Coronary artery (tissue), 2 donors: ENCODE data around the gene ZFHX2.

Experiments
- DNase-seq: peaks from one replicate; pipeline ENCODE4 v3.0.0-alpha.2; 2017; ENCODE audit warnings: low spot score
- H3K27ac ChIP-seq, 2 donors: fragments of 200-600 bp; sonication (generic); one replicate each; pipeline ENCODE4 v1.5.1; 2016 to 2019
- H3K4me3 ChIP-seq: fragments of 200-600 bp; sonication (generic); 2 replicates; pipeline ENCODE4 v1.5.1; 2016; ENCODE audit warnings: mild to moderate bottlenecking, moderate library complexity
- CTCF ChIP-seq: fragments of 200-600 bp; sonication (generic); IDR thresholded peaks from one replicate; pipeline ENCODE4 v1.5.1; 2019; ENCODE audit warnings: antibody characterized with exemption

ZFHX2 gene

GRCh38 chr14:23530375-23531055, 21.1 kb downstream of the ZFHX2 start:
- no peak for TF ChIP-seq CTCF
- no peak overlapping the region for H3K27ac ChIP-seq
- no peak for DNase-seq

GRCh38 chr14:23529016-23529415, 22.5 kb downstream of the ZFHX2 start:
- Histone ChIP-seq H3K27ac (no peak overlapping the region), H3K4me3 (no peak overlapping the region)
- TF ChIP-seq CTCF = no peak
- no peak for DNase-seq

More at GRCh38 chr14:23530375-23531055, 21.1 kb downstream of the ZFHX2 start:
- no peak overlapping the region for H3K4me3 ChIP-seq

GRCh38 chr14:23528555-23528954, 23.0 kb downstream of the ZFHX2 start:
- no peak for TF ChIP-seq CTCF
- Histone ChIP-seq H3K27ac (no peak overlapping the region), H3K4me3 (no peak overlapping the region)
- DNase-seq = no peak

- no peak for DNase-seq
- H3K4me3 ChIP-seq = no peak overlapping the region
- H3K27ac ChIP-seq = no peak overlapping the region
- no peak for TF ChIP-seq CTCF
These were observed 26.0 kb downstream of the ZFHX2 start for GRCh38 chr14:23525611-23526010.

GRCh38 chr14:23524954-23525353, 26.6 kb downstream of the ZFHX2 start:
- DNase-seq = no peak
- Histone ChIP-seq H3K27ac (no peak overlapping the region), H3K4me3 (no peak overlapping the region)
- no peak for TF ChIP-seq CTCF

GRCh38 chr14:23523229-23524016, 28.1 kb downstream of the ZFHX2 start:
- Histone ChIP-seq H3K4me3 (no peak overlapping the region), H3K27ac (no peak overlapping the region)
- no peak for TF ChIP-seq CTCF
- no peak for DNase-seq
